Fibroblast of mammary gland (primary cell): ENCODE data around the gene PHF12.

ENCODE experiments used
- DNase-seq: peaks from one replicate; pipeline ENCODE4 v3.0.0-alpha.2; 2010; ENCODE audit warnings: low read depth
- H3K4me3 ChIP-seq: 2 replicates; pipeline ENCODE4 v1.5.1; 2011; ENCODE audit warnings: low read depth, mild to moderate bottlenecking, low read length, moderate library complexity; ENCODE audit not compliant: control insufficient read depth
- TF ChIP-seq, protein P1 (sequence below): conservative IDR thresholded peaks from 2 replicates; pipeline ENCODE4 v1.5.1; 2011; ENCODE audit warnings: low read depth, low read length, inconsistent platforms; ENCODE audit not compliant: control insufficient read depth, insufficient read depth

The PHF12 gene

DNA sequence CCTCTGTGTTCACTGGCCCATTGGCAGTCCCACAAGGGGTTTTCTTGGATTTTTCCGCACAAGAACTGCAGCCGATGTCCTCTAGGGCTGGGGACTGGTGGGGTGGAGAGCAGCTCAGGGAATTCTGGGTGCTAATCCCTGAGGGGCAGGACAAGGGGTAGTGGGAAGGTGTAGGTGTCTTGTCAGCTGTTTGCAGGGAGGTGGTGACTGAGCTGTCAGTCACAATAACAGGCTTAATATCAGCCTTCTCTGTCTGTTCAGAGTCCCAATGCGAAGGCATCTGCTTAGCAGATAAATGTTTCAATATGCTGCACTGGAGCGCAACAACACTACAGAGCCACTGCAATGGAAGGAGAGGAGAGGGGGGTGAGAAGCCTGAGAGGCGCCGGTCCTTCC, 38.4 kb downstream of the PHF12 start:
- TF ChIP-seq, protein P1, sequence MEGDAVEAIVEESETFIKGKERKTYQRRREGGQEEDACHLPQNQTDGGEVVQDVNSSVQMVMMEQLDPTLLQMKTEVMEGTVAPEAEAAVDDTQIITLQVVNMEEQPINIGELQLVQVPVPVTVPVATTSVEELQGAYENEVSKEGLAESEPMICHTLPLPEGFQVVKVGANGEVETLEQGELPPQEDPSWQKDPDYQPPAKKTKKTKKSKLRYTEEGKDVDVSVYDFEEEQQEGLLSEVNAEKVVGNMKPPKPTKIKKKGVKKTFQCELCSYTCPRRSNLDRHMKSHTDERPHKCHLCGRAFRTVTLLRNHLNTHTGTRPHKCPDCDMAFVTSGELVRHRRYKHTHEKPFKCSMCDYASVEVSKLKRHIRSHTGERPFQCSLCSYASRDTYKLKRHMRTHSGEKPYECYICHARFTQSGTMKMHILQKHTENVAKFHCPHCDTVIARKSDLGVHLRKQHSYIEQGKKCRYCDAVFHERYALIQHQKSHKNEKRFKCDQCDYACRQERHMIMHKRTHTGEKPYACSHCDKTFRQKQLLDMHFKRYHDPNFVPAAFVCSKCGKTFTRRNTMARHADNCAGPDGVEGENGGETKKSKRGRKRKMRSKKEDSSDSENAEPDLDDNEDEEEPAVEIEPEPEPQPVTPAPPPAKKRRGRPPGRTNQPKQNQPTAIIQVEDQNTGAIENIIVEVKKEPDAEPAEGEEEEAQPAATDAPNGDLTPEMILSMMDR = no peak
- no peak for DNase-seq
- no peak overlapping the region for H3K4me3 ChIP-seq

DNA sequence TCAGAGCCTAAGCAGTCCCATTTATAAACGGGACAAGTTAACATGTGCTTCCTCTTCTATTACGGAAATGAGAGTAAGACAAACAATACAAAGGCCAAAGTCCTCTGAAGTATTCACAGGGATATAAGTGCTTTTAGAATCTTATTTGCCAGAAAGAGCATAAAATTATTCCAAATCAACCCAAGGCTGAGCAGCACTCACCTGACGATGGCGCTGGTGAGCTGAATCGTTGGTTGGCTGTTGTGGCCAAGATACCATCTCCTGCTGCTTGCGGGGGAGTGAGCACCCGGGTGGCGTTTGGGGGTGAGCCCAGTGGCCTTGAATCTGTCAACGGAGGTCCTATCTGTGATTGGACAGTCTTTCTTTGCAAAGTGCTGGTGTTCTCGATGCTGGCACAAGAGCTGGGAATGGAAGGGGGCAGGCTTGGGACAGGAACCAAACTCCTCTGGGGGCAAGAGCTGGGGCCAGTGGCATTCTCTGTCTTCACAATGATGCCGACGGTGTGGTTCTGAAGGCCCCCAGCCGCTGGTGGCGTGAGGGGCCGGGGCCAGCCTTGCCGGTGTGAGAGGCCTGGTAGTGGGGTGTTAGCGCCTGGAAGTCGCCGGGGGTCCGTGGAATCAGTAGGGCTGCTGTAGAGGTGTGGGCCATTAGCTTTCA, 38.9 kb downstream of the PHF12 start:
- TF ChIP-seq, protein P1 = peak; percentile 42
- no peak overlapping the region for H3K4me3 ChIP-seq
- no peak for DNase-seq

DNA sequence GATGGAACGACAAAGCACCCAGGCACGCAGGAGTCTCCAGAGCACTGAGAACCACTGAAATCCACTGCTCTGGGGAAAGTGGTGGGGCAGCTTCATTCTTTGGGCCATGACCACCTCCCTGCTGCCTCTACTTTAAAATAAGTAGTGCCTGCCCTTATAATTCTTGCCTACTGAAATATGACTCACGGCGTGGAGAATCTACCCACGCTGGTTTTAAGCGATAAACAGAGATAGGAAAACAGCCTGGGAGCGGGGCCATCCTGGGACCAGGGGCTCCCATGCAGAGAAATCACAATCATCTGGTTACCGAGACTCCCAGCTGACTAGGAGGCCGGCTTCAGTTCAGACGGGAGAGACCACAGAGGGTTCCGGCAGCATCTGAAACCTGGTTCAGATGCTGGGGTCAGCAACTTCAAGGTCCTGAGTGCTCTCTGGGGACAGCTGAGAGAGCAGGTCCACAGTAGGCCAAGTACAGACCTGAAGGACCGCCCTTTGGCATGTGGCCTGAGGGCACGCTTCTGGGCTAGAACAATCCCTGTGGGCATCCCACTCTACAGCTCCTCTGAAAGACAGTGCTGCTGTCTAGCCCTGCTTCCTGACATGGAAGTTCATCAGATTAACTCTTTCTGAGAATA, 39.8 kb downstream of the PHF12 start:
- no peak overlapping the region for H3K4me3 ChIP-seq
- no peak for DNase-seq
- TF ChIP-seq, protein P1 = no peak

DNA sequence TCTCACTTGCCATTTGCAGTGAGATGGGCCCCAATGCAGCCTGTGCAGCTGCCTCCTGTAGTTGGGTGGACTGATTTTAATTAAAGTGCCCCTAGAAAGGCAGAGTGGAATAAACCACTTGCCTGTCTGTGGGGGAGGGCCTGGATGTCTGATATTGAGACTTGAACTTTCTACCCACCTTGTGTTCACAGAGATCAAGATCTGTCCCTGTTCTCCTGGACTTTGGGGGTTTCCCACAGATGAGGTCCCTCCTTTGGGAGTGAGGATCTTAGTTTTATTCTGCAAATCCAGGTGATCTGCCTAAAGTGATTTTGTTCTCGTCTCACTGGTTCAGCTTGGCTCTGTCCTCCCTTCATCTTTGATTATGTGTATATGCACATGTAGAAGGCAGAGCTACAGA, 40.8 kb downstream of the PHF12 start:
- no peak overlapping the region for H3K4me3 ChIP-seq
- TF ChIP-seq, protein P1 = no peak
- DNase-seq = no peak

DNA sequence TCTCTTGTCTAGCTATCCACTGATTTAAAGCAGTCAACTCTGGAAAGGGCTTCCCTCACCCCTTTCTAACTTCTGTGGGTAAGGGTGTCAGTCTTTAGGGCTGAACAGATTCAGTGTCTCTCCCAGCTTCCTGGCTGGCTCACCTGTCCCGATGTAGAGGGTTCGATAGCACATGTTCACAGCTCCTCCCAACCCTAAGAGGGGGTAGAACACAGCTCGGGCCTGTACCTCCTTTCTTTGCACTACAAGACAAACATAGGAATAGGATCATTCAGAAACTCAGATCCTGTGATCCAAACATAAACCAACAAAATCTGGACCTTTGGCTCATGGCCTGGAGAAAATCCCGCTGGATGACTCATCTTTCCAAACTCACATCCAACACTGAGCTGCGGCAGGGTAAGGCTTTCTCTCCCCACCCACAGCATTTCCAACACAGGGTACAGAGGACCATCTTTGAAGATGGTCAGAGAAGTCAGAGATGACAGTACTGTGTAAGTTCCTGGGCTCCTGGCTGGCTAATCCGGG, 42.6 kb downstream of the PHF12 start:
- peak; percentile 90 for DNase-seq
- H3K4me3 ChIP-seq = no peak overlapping the region
- TF ChIP-seq, protein P1 = no peak

DNA sequence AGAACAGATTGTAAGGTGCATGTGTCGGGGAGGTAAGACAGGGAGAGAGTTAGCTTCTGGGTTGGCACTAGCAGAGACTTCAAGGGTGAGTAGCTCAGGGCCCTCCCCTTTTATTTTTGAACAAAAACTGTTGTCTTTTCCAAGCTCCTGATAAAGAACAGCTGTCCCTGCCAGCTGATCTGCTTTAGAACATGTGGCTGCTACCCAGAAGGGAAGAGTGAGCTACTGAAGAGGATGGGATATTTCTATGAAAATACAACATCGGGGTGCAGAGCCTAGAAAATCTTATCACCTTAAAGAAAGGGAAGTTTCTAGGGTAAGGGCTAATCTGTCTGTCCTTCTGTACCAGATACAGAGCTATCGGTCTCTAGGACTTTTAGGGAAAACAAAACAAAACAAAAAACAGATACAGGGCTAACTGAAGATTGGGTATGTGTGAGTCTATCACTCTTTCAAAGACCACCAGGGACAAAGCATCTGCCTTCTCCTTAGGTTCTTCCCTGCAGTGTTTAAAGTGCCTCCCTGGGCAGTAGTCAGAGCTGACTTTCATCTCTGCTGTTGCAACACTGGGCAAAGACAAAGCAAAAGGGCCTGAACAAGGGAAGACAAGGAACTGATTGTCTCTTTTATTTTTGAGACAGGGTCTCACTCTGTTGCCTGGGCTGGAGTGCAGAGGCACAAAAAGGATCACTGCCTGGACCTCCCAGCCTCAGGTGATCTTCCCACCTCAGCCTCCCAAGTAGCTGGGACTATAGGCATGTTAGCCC, 43.4 kb downstream of the PHF12 start:
- DNase-seq = peak; percentile 51
- TF ChIP-seq, protein P1 = no peak
- no peak overlapping the region for H3K4me3 ChIP-seq
